NCI-H510A treated with DMSO at 0.1 percent for 48 hours (cell line): ENCODE measurements around the gene HINFP.
"Not testable (repeated sequence)": the region's sequence is repeated elsewhere in the genome, so short reads cannot be mapped to it uniquely, and the experiment has no call there.

Experiments
- DNase-seq: peaks from one replicate; lab custom pipeline; 2025; lab: John Stamatoyannopoulos, UW

HINFP gene

GRCh38 chr11:119117004-119117706, 4.2 kb upstream of the HINFP start:
- DNase-seq, result no peak

DNA sequence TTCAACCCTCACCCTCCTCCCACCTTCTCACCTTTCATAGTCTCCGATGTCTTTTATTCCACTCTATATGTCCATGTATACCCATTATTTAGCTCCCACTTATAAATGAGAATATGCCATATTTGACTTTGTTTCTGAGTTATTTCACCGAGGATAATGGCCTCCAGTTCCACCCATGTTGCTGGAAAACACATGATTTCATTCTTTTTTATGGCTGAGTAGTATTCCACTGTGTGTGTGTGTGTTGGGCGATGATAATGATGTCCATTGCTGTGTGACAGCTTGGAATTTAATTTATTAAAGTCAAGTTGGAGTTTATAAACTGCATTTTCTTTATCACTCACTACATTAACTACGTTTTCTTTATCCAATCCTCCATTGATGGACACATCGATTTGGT, 3.2 kb upstream of the HINFP start:
- DNase-seq, result no peak

GRCh38 chr11:119118946-119119345, 2.4 kb upstream of the HINFP start:
- no peak for DNase-seq

DNA sequence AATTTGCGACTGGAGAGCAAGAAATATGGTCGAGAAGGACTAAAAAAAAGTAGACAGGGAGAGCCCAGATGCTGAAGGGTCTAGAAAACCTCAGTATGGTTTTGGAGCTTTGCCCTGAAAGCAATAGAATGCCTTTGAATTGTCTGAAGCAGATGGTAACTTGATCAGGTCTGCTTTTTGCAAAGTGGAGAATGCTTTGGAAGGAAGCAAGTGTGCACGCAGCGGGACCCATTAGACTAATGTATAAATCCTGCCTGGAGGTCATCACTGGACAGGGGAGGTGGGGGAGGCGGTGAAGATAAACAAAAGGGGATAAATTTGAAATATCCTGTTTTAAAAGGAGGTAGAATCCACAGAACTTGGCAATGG, 757 bp upstream of the HINFP start:
- DNase-seq, result no peak

DNA sequence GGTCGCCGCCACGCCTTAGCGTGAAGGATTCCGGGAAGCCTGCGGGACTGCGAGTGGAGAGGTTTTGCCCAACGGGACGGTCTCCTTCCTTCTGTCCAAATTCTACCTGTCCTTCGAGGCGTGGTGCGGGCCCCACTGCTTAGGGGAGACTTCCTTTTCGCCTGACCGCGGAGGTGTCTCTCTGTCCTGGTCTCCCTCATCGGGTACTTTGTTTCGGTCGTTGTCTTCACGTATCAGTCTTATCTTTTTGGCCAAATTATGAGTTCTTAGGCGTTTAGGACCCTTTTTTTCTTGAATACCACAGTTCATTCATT, 388 bp downstream of the HINFP start:
- no peak for DNase-seq

GRCh38 chr11:119125821-119126220, 4.4 kb downstream of the HINFP start:
- DNase-seq, result no peak

- no peak for DNase-seq
These were observed 5.4 kb downstream of the HINFP start for GRCh38 chr11:119126675-119127268.

- DNase-seq, result no peak
These were observed 9.3 kb downstream of the HINFP start for GRCh38 chr11:119130662-119131061.

DNA sequence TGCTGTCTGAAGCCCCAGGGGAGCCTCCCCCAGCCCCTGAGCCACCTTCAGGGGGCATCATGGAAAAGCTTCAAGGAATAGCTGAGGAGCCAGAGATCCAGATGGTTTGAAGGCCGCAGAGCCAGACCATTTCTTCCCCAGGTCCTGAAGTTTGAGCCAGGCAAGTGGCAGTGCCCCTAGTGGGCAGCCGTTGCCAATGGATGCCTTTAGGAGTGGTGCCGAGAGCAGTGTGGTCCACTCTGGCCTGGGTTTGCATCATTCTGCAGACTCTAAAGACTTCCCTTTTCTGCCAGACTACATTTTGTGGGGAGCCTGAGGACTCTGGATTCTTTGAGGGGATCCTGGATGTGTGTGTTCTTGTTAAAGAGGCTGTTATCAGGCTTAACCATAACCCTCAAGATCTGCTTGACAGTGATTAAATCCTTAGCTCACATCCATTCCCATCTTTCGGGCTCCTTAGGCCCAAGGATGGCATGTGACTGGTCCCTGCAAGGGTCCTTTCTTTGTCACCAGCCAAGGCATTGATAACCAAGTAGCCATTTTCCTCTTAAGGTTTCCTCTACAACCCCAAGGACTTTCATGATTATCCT, 13.1 kb downstream of the HINFP start:
- no peak for DNase-seq

- DNase-seq, result not testable (repeated sequence)
These were observed 17.9 kb downstream of the HINFP start for GRCh38 chr11:119139276-119139675.

DNA sequence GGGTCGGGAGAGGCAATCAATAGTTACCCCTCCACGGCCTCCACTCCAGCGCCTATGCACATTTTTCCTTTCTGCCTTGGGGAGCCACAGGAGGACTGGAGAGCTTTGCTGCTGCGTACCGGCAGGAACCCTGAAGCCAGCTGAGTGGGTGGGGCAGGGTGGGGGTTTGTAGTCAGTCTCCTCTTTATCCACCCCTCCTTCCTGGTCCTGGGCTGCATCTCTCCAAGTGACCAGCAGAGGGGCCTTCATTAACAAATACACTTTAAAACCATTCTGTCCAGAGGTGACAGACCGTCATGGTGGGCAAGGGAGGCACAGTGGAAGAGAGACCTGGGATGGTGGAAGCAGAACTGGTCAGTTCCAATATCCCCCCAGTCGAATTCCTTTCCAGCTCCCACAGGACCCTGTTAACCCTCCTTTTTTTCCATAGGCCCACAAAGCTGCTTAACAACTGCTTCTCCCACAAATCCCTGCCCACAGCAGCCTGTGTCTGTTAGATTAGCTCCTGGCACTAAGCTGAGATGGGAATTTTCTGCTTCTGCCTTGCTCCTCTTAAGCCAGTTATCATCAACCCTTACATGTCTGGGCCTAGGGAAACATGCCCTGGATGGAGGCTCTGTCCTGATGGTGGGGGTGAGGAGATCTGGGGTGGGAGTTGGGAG, 23.6 kb downstream of the HINFP start:
- DNase-seq, result peak; percentile 57

DNA sequence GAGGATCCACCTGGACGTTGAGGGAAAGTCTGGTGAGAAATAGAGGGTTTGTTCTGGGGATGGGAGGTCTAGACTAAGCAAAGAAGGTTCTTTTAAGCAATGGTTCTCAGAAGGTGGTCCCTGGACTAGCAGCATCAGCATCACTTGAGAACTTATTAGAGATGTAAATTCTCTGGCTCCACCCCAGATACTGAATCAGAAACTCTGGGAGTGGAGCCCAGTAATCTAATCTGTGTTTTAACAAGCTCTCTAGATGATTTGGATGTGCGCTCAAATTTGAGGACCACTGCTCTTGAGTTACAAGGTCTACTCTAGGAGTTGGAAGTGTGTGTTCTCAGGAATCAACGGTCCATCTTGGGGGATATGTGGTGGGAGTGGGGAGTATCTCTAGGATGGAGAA, 24.2 kb downstream of the HINFP start:
- DNase-seq, result no peak

DNA sequence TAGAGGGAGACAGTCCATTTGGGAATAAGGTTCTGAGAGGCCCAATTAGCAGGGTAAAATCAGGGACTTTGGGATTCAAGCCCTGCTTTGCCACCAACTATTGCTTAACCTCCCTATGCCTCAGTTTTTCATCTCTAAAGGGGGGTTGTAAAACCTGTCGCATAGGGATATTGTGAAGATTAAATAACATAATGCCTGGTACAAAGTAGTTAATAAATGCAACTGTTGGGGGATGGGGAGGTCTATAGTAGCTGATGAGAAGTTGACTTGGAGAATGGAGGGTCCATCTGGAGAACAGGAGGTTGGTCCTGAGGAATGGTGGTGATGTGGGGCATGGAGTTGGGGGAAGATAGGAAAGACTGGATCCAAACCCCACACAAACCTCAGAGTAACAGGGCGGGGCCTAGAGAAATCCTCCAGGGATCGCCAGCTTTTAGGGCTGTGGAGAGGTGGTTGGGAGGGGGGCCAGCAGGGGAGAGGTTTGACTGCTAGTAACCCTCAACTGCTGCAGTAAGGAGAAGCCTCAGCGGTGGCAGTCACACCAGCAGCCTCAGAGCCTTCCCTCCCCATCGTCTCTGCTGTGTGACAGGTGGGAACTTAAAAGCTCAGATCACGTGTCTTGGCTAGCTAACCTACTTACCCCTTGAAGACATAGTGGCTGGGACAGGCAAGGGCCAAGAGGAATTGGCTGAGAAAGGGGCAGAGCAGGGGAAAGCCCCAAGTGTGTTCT, 26.4 kb downstream of the HINFP start:
- no peak for DNase-seq

GRCh38 chr11:119148720-119149017, 27.3 kb downstream of the HINFP start:
- DNase-seq, result no peak

DNA sequence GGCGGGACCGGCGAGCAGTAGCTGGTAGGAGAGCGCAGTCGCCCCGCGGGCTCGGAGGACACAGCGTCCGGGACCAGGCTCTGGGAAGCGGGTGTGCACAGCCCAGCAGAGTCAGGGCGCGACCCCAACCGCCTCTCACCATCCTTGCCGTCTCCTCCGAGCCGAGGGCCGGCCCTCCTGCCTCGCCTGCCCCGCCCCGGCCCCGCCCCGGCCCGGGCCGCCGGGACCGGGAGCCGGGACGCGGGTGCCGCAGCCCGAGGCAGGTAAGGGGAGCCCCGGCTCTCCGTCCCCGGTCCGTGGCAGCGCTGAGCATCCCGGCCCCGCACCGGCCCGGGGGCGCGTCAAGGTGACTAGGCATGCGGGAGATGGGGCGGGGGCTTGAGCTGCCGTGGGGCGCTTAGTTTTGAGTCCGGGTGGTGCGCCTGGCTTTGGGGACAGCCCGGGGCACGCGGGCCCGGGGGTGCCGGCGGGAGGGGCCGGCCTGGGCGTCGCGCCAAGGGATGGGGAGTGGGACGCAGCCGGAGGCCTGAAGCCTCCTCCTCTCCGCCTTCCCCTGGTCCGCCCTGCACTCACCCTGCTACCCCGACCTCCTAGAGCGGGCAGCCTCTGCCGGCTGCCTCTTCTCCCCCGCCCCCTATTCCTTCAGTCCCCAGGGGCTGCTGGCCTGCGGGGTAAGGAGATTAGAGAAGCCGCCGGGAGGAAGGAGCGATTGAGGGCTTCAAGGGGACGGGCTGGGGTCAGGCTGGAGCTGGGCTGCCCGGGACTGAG, 27.8 kb downstream of the HINFP start, which contains the start of gene ABCG4:
TSS of gene ABCG4 (plus strand) at position 35 of the 768 bp plus-strand sequence. CDS start 914 bp downstream, outside the sequence.
- DNase-seq, result no peak

DNA sequence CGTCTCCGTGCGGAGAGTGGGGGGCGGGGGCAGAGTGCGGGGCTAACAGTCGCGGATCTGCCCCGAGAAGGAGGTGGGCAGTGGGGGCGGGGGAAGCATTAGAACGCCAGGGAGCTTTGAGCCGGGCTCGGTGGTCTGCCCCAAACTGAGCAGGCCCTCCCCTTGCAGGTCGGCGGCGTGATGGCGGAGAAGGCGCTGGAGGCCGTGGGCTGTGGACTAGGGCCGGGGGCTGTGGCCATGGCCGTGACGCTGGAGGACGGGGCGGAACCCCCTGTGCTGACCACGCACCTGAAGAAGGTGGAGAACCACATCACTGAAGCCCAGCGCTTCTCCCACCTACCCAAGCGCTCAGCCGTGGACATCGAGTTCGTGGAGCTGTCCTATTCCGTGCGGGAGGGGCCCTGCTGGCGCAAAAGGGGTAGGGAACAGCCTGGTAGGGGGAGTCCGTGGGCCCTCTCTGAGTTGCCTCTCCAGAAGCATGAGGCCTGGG, 28.5 kb downstream of the HINFP start:
- DNase-seq, result no peak

DNA sequence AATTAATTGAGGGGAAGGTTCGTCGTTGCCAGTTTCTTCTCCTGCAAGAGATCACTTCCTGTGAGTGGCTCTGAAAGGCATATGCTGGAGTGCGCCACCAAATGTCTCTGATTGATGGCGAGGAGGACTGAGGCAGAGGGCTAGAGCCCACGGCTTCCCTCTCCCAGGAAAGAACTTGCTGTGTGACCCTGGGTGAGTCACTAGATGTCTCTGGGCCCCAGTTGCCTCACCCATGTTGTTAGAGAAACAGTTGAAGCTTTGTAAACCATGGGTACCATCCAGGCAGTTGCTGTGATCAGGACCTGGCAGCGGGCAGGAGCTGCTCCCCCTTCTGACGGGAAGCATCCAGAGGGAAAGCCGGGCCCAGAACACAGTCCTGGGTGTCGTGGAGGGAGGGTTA, 30.7 kb downstream of the HINFP start:
- no peak for DNase-seq

- DNase-seq, result no peak
These were observed 31.2 kb downstream of the HINFP start for GRCh38 chr11:119152604-119153003.

GRCh38 chr11:119153049-119153818, 31.9 kb downstream of the HINFP start:
- DNase-seq, result no peak

- DNase-seq, result no peak
These were observed 32.8 kb downstream of the HINFP start for GRCh38 chr11:119154178-119154577.
